Naive thymus-derived CD4-positive, alpha-beta T cell (primary cell): ENCODE data around the gene SNRPD2. TPM values are rescaled to one million over a fixed set of nuclear protein-coding genes. Genes with fewer than 3 reads are reported as not detected.

Source experiments
- ATAC-seq: fragments of 150-1000 bp; cut with Tn5 transposase; 2 replicates; pipeline ENCODE4 v1.10.0; 2021; ENCODE audit warnings: mild to moderate bottlenecking, moderate library complexity
- CTCF ChIA-PET: fragments of 350-600 bp; sonication (Branson Sonifier 250); formaldehyde crosslinking; loops from one replicate; lab custom pipeline; 2021; ENCODE audit warnings: antibody characterized with exemption; lab: Charles Lee
- POLR2A ChIA-PET: fragments of 350-600 bp; sonication (Branson Sonifier 250); formaldehyde crosslinking; loops from one replicate; lab custom pipeline; 2021; ENCODE audit warnings: antibody characterized with exemption, inconsistent platforms; lab: Charles Lee
- DNase-seq, 9 donors: peaks; one replicate each; pipeline versions ENCODE4 v3.0.0 to v3.0.0-alpha.2; 2020 to 2022; ENCODE audit warnings: mixed read lengths in 1 of 9
- H3K27ac ChIP-seq: one replicate; pipeline ENCODE4 v1.7.0; 2013; ENCODE audit warnings: mild to moderate bottlenecking, low read depth, low read length, moderate library complexity
- H3K27me3 ChIP-seq, 2 donors: one replicate each; pipeline ENCODE4 v1.7.0; 2013; ENCODE audit warnings: low read length in 2 of 2, mild to moderate bottlenecking in 2 of 2, moderate library complexity in 2 of 2; ENCODE audit not compliant: control insufficient read depth in 2 of 2, insufficient read depth in 2 of 2
- H3K36me3 ChIP-seq, 3 experiments: 1 replicate in 2 of 3; 2 replicates in 1 of 3; pipeline ENCODE4 v1.7.0; 2013; ENCODE audit warnings: low read length in 3 of 3, mild to moderate bottlenecking in 3 of 3, moderate library complexity in 1 of 3; ENCODE audit not compliant: insufficient read depth in 3 of 3, control insufficient read depth in 2 of 3
- H3K4me1 ChIP-seq, 2 donors: one replicate each; pipeline ENCODE4 v1.7.0; 2013; ENCODE audit warnings: low read length in 2 of 2, mild to moderate bottlenecking in 2 of 2, moderate library complexity in 1 of 2; ENCODE audit not compliant: control insufficient read depth in 2 of 2, insufficient read depth in 2 of 2
- H3K4me3 ChIP-seq: 2 replicates; pipeline ENCODE4 v1.7.0; 2013; ENCODE audit warnings: mild to moderate bottlenecking, low read length
- H3K9me3 ChIP-seq, 3 experiments: 1 replicate in 2 of 3; 2 replicates in 1 of 3; pipeline ENCODE4 v1.7.0; 2013; ENCODE audit warnings: low read length in 3 of 3; ENCODE audit not compliant: control insufficient read depth in 2 of 3
- H3K27ac Mint-ChIP-seq, 9 donors: one replicate each; pipeline ENCODE4 v1.8.0; 2020 to 2022; ENCODE audit warnings: mixed read lengths in 9 of 9, mild to moderate bottlenecking in 8 of 9, moderate library complexity in 5 of 9, inconsistent platforms in 2 of 9
- H3K27me3 Mint-ChIP-seq, 5 donors: one replicate each; pipeline ENCODE4 v1.8.0; 2021 to 2022; ENCODE audit warnings: mixed read lengths in 5 of 5, mild to moderate bottlenecking in 1 of 5
- H3K36me3 Mint-ChIP-seq, 5 donors: one replicate each; pipeline ENCODE4 v1.8.0; 2020 to 2022; ENCODE audit warnings: mixed read lengths in 5 of 5, mild to moderate bottlenecking in 3 of 5, inconsistent platforms in 1 of 5
- H3K4me1 Mint-ChIP-seq, 7 donors: one replicate each; pipeline ENCODE4 v1.8.0; 2020 to 2022; ENCODE audit warnings: mixed read lengths in 7 of 7, mild to moderate bottlenecking in 3 of 7, inconsistent platforms in 1 of 7
- H3K4me3 Mint-ChIP-seq, 10 donors: one replicate each; pipeline ENCODE4 v1.8.0; 2020 to 2022; ENCODE audit warnings: mild to moderate bottlenecking in 10 of 10, mixed read lengths in 10 of 10, moderate library complexity in 6 of 10, inconsistent platforms in 2 of 10
- H3K9me3 Mint-ChIP-seq, 11 donors: one replicate each; pipeline ENCODE4 v1.8.0; 2020 to 2022; ENCODE audit warnings: mixed read lengths in 11 of 11, mild to moderate bottlenecking in 4 of 11, inconsistent platforms in 1 of 11, moderate library complexity in 1 of 11
- intact Hi-C, 2 donors: fragments of 100-400 bp; cut with micrococcal nuclease; formaldehyde crosslinking; loops; one replicate each; pipeline ENCODE4 v1.15.1; 2023
- polyA plus RNA-seq, 2 donors: library from polyadenylated mRNA; unstranded; fragments of 300-500 nt; fragmentation: Illumina TruSeq; gene quantifications; one replicate each; pipeline ENCODE4 v1.2.3, GENCODE V29; 2021
- total RNA-seq, 6 experiments: library from RNA in 5 of 6; stranded (reverse) in 5 of 6; gene quantifications; 1 replicate in 5 of 6; 2 replicates in 1 of 6; pipeline ENCODE4 v1.2.3 and lab custom pipeline; 2021 to 2026

Gene SNRPD2
- total and polyA plus RNA-seq, 7 experiments from 2014 or later, result 301 to 1,262 (median 431) TPM

GRCh38 chr19:45668342-45668871 is 23.3 kb downstream of the SNRPD2 start:
- ATAC-seq (peak; percentile 21), DNase-seq (peak in 6 of 9 donors; percentile 22 to 59 (median 34))
- POLR2A ChIA-PET, result interaction anchor here (1.3 to 5.7 kb wide), 3 partner anchors 11 to 26 kb away, joined by 3 to 18 read pairs (median 5); no protein-coding TSS in a partner anchor
- H3K4me3 Mint-ChIP-seq, result peak overlapping the region; percentile 83 to 96 (median 90)
- Histone ChIP-seq H3K36me3 (no peaks in the 10 kb centered on the region), H3K27ac (peak overlapping the region; percentile 58), H3K4me3 (peak overlapping the region; percentile 84), H3K27me3 (no peaks in the 10 kb centered on the region), H3K4me1 (peaks cover 15 to 25% of the 10 kb centered on the region in 2 donors), H3K9me3 (no peaks in the 10 kb centered on the region)
- H3K9me3 Mint-ChIP-seq, result no peaks in the 10 kb centered on the region
- intact Hi-C loops, result loop anchor here (1.0 to 2.0 kb wide), 3 partner anchors 13 to 24 kb away; partner anchors contain the start of gene QPCTL (in 1 of the 2)
- H3K27me3 Mint-ChIP-seq, result peaks cover 0 to 26% (median 17%) of the 10 kb centered on the region in 5 donors
- H3K36me3 Mint-ChIP-seq, result peaks cover 0 to 8% (median 0%) of the 10 kb centered on the region in 5 donors
- peak overlapping the region; percentile 25 to 87 (median 68) for H3K27ac Mint-ChIP-seq
- H3K4me1 Mint-ChIP-seq, result peaks cover 30 to 44% (median 36%) of the 10 kb centered on the region in 7 donors
- CTCF ChIA-PET, result interaction anchor here (0.5 kb wide), 1 partner anchor 68 kb away, joined by 4 read pairs; no protein-coding TSS in a partner anchor

GRCh38 chr19:45667620-45668341 is 24.0 kb downstream of the SNRPD2 start, which contains the start of gene GIPR:
Gene GIPR (plus strand): TSS chr19:45668221. CDS start chr19:45669521, 1,300 bp downstream.
- Histone ChIP-seq H3K9me3 (no peaks in the 10 kb centered on the region), H3K36me3 (no peaks in the 10 kb centered on the region), H3K27me3 (no peaks in the 10 kb centered on the region), H3K27ac (peak within 1 kb of the TSS; percentile 58), H3K4me1 (peaks cover 15 to 25% of the 10 kb centered on the region in 2 donors), H3K4me3 (peak within 1 kb of the TSS; percentile 84)
- Mint-ChIP-seq H3K36me3 (peaks cover 0 to 6% (median 0%) of the 10 kb centered on the region in 5 donors), H3K4me3 (peak within 1 kb of the TSS; percentile 83 to 96 (median 90)), H3K9me3 (no peaks in the 10 kb centered on the region), H3K27me3 (peaks cover 0 to 26% (median 16%) of the 10 kb centered on the region in 5 donors), H3K27ac (peak within 1 kb of the TSS; percentile 25 to 87 (median 68)), H3K4me1 (peaks cover 30 to 44% (median 36%) of the 10 kb centered on the region in 7 donors)
- ATAC-seq (peak; percentile 72), DNase-seq (peak in 3 of 9 donors; percentile 33 to 64 (median 47))
- intact Hi-C loops, result loop anchor here (1.0 to 2.0 kb wide), 3 partner anchors 14 to 25 kb away; partner anchors contain the start of gene QPCTL (in 1 of the 2)
- CTCF ChIA-PET, result interaction anchor here (0.5 kb wide), 1 partner anchor 69 kb away, joined by 4 read pairs; no protein-coding TSS in a partner anchor
- POLR2A ChIA-PET, result interaction anchor here (0.5 to 5.7 kb wide), 4 partner anchors 12 to 1262 kb away, joined by 3 to 18 read pairs (median 4); no protein-coding TSS in a partner anchor

GRCh38 chr19:45664575-45664974 is 27.2 kb downstream of the SNRPD2 start:
- Histone ChIP-seq H3K36me3 (no peaks in the 10 kb centered on the region), H3K9me3 (no peaks in the 10 kb centered on the region), H3K27me3 (no peaks in the 10 kb centered on the region), H3K4me1 (peaks cover 15 to 20% of the 10 kb centered on the region in 2 donors), H3K27ac (no peak overlapping the region), H3K4me3 (no peak overlapping the region)
- CTCF ChIA-PET, result interaction anchor here (1.3 kb wide), 1 partner anchor 13 kb away, joined by 3 read pairs; no protein-coding TSS in a partner anchor
- H3K27me3 Mint-ChIP-seq, result peaks cover 0 to 23% (median 5%) of the 10 kb centered on the region in 5 donors
- peaks cover 16 to 30% (median 21%) of the 10 kb centered on the region in 7 donors for H3K4me1 Mint-ChIP-seq
- no peak overlapping the region for H3K27ac Mint-ChIP-seq
- ATAC-seq (no peak), DNase-seq (no peak)
- intact Hi-C loops, result no loop called here
- no peaks in the 10 kb centered on the region for H3K36me3 Mint-ChIP-seq
- no peaks in the 10 kb centered on the region for H3K9me3 Mint-ChIP-seq
- POLR2A ChIA-PET, result no interaction called here
- H3K4me3 Mint-ChIP-seq, result peak overlapping the region in 2 of 10 donors; percentile 17 to 50

GRCh38 chr19:45663800-45664199 is 28.0 kb downstream of the SNRPD2 start:
- H3K9me3 Mint-ChIP-seq, result no peaks in the 10 kb centered on the region
- Histone ChIP-seq H3K36me3 (no peaks in the 10 kb centered on the region), H3K4me1 (peaks cover 12 to 13% of the 10 kb centered on the region in 2 donors), H3K27ac (no peak overlapping the region), H3K27me3 (no peaks in the 10 kb centered on the region), H3K4me3 (no peak overlapping the region), H3K9me3 (no peaks in the 10 kb centered on the region)
- peaks cover 0 to 23% (median 5%) of the 10 kb centered on the region in 5 donors for H3K27me3 Mint-ChIP-seq
- ATAC-seq (no peak), DNase-seq (no peak)
- CTCF ChIA-PET, result interaction anchor here (1.3 kb wide), 1 partner anchor 14 kb away, joined by 3 read pairs; no protein-coding TSS in a partner anchor
- H3K27ac Mint-ChIP-seq, result no peak overlapping the region
- no peak overlapping the region for H3K4me3 Mint-ChIP-seq
- intact Hi-C loops, result no loop called here
- POLR2A ChIA-PET, result no interaction called here
- H3K36me3 Mint-ChIP-seq, result no peaks in the 10 kb centered on the region
- peaks cover 12 to 22% (median 15%) of the 10 kb centered on the region in 7 donors for H3K4me1 Mint-ChIP-seq

- Mint-ChIP-seq H3K9me3 (peaks cover 0 to 1% (median 0%) of the 10 kb centered on the region in 11 donors), H3K4me1 (peaks cover 0 to 9% (median 0%) of the 10 kb centered on the region in 7 donors), H3K4me3 (no peak overlapping the region), H3K27ac (peak overlapping the region in 1 of 9 donors; percentile 43), H3K36me3 (no peaks in the 10 kb centered on the region), H3K27me3 (peaks cover 0 to 22% (median 5%) of the 10 kb centered on the region in 5 donors)
- H3K4me3 ChIP-seq, result no peak overlapping the region
- ChIA-PET CTCF (no interaction called here), POLR2A (no interaction called here)
- H3K9me3 ChIP-seq, result no peaks in the 10 kb centered on the region
- no peaks in the 10 kb centered on the region for H3K36me3 ChIP-seq
- intact Hi-C loops, result no loop called here
- H3K4me1 ChIP-seq, result no peaks in the 10 kb centered on the region
- DNase-seq (no peak), ATAC-seq (no peak)
- H3K27ac ChIP-seq, result no peak overlapping the region
- H3K27me3 ChIP-seq, result no peaks in the 10 kb centered on the region
Measured at GRCh38 chr19:45660636-45661035, 31.1 kb downstream of the SNRPD2 start.

- DNase-seq, result no peak
- no peaks in the 10 kb centered on the region for H3K27me3 ChIP-seq
- H3K27ac ChIP-seq, result no peak overlapping the region
- ChIA-PET CTCF (no interaction called here), POLR2A (no interaction called here)
- intact Hi-C loops, result no loop called here
- no peaks in the 10 kb centered on the region for H3K36me3 Mint-ChIP-seq
- peaks cover 0 to 7% (median 0%) of the 10 kb centered on the region in 7 donors for H3K4me1 Mint-ChIP-seq
- no peak overlapping the region for H3K4me3 ChIP-seq
- H3K9me3 Mint-ChIP-seq, result peaks cover 0 to 1% (median 0%) of the 10 kb centered on the region in 11 donors
- no peak for ATAC-seq
- H3K27me3 Mint-ChIP-seq, result peaks cover 0 to 18% (median 5%) of the 10 kb centered on the region in 5 donors
- H3K4me3 Mint-ChIP-seq, result no peak overlapping the region
- H3K4me1 ChIP-seq, result no peaks in the 10 kb centered on the region
- no peaks in the 10 kb centered on the region for H3K9me3 ChIP-seq
- H3K36me3 ChIP-seq, result no peaks in the 10 kb centered on the region
- no peak overlapping the region for H3K27ac Mint-ChIP-seq
Measured at GRCh38 chr19:45659096-45659729, 32.5 kb downstream of the SNRPD2 start.
